ENCODE data around the gene ARL6IP6.

ARL6IP6 gene

DNA sequence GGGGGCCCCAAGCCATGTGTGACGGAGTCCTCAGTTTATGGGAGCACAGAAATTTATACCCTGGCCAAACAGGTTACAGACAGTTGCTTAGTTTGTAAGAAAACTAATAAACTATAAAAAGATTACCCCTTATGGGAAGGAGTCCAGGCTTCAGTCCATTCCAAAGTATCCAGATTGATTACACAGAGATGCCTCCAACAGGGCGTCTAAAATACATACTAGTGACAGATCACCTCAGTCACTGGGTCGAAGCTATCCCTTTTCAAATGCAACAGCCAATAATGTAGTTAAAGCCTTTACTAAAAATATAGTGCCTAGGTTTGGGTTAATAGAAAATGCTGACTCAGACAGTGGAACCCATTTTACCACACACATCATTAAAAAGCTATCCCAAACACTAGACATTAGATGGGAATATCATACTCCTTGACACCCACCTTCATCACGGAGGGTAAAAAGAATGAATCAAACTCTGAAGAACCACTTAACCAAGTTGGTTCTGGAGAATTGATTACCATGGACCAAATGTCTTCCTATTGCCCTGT is 11.9 kb upstream of the ARL6IP6 start:
- DNase-seq (ENCODE audit: low read depth, low spot score), result no peak
- TF ChIP-seq, protein P1, sequence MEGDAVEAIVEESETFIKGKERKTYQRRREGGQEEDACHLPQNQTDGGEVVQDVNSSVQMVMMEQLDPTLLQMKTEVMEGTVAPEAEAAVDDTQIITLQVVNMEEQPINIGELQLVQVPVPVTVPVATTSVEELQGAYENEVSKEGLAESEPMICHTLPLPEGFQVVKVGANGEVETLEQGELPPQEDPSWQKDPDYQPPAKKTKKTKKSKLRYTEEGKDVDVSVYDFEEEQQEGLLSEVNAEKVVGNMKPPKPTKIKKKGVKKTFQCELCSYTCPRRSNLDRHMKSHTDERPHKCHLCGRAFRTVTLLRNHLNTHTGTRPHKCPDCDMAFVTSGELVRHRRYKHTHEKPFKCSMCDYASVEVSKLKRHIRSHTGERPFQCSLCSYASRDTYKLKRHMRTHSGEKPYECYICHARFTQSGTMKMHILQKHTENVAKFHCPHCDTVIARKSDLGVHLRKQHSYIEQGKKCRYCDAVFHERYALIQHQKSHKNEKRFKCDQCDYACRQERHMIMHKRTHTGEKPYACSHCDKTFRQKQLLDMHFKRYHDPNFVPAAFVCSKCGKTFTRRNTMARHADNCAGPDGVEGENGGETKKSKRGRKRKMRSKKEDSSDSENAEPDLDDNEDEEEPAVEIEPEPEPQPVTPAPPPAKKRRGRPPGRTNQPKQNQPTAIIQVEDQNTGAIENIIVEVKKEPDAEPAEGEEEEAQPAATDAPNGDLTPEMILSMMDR (IDR thresholded peaks at IDR 0.05; ENCODE audit: low read depth, low read length), result no peak
- in situ Hi-C loops (cut with HindIII; ENCODE audit: low sequenced_read_pairs), result no loop called here
- H3K4me3 ChIP-seq (ENCODE audit: low read depth, low read length), result no peak overlapping the region

DNA sequence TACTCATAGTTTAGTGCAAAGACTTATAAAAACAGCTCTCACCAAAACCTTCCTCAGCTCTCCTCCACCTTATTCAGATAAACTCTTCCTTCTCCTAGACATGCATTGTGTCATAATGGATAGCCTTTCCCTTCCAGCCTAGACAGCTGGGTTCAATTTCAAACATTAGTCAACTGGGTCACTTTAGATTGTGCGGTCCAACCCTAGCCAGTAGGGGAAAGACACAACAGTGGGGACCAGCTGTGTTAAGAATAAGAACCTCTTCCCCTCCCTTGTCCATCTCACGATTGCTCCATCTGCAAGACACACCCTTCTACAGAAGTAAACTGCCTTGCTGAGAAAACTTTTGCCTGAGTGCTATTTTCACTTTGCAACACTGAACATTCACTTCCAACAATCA is 9.7 kb upstream of the ARL6IP6 start:
- DNase-seq (ENCODE audit: low read depth, low spot score), result no peak
- H3K4me3 ChIP-seq (ENCODE audit: low read depth, low read length), result no peak overlapping the region
- in situ Hi-C loops (cut with HindIII; ENCODE audit: low sequenced_read_pairs), result no loop called here
- TF ChIP-seq, protein P1 (IDR thresholded peaks at IDR 0.05; ENCODE audit: low read depth, low read length), result no peak

DNA sequence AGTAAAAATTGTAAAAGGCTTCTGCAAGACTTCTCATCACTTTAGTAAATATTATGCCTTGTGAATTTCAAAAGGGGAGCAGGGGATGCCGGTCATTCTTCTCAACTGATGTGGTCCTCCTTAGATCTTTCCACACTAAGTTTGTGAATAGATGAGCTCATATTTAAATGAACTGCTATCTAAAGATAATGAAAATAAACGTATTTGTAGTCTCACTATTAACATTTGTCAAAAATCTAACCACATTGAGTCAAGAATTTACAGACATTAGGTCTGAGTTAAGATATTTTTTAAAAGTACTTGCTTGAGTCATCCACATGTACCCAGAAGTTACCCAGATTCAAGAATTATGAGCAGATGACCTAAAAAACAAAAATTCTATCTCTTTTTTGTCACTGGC is 7.7 kb upstream of the ARL6IP6 start:
- H3K4me3 ChIP-seq (ENCODE audit: low read depth, low read length), result no peak overlapping the region
- in situ Hi-C loops (cut with HindIII; ENCODE audit: low sequenced_read_pairs), result no loop called here
- no peak for DNase-seq (ENCODE audit: low read depth, low spot score)
- TF ChIP-seq, protein P1 (IDR thresholded peaks at IDR 0.05; ENCODE audit: low read depth, low read length), result no peak

DNA sequence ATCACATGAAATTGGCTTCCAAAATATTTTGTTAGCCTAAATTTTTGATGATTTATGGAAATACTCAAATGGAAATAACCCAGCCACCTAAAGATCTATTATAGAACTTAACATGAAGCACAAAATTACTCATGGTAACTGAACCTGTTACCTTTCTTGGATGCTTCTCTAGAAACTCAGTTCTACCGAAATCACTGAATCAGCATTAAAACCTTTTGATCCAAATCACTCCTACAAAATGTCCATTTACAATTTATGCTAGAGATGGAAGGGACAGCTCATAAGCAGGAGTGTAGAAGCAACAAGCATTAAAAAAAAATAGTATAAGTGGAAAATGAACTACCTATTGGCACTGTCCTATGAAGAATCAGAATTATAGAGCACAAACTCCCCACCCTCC is 3.3 kb upstream of the ARL6IP6 start:
- TF ChIP-seq, protein P1 (IDR thresholded peaks at IDR 0.05; ENCODE audit: low read depth, low read length), result no peak
- in situ Hi-C loops (cut with HindIII; ENCODE audit: low sequenced_read_pairs), result no loop called here
- no peak overlapping the region for H3K4me3 ChIP-seq (ENCODE audit: low read depth, low read length)
- DNase-seq (ENCODE audit: low read depth, low spot score), result no peak

DNA sequence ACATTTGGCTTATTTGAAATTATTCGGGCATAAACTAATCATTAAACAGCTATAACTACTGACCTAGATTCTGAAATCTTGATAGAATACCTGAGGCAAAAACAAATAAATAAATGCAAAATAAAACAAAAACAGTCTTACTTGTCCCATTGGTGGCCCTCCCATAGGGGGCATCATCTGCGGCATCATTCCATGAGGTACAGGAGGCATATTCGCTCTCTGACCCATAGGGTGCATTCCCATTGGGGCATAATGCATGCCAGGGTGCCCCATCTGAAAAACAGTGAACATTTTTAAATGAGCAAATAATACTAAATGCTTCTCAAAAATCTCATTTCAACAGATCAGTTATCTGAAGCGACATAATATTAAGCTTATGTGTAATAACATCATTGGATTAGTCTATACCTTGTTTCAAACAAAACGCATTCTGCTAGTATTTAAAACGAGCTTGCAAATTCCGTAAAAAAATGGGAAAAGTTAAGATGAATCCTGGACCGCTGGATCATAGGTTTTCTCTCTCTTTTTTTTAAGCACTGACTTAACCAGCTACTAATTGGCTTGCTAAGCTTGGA is 2.5 kb upstream of the ARL6IP6 start:
- peak overlapping the region; percentile 99 for H3K4me3 ChIP-seq (ENCODE audit: low read depth, low read length)
- in situ Hi-C loops (cut with HindIII; ENCODE audit: low sequenced_read_pairs), result no loop called here
- TF ChIP-seq, protein P1 (IDR thresholded peaks at IDR 0.05; ENCODE audit: low read depth, low read length), result peak; percentile 63
- no peak for DNase-seq (ENCODE audit: low read depth, low spot score)

DNA sequence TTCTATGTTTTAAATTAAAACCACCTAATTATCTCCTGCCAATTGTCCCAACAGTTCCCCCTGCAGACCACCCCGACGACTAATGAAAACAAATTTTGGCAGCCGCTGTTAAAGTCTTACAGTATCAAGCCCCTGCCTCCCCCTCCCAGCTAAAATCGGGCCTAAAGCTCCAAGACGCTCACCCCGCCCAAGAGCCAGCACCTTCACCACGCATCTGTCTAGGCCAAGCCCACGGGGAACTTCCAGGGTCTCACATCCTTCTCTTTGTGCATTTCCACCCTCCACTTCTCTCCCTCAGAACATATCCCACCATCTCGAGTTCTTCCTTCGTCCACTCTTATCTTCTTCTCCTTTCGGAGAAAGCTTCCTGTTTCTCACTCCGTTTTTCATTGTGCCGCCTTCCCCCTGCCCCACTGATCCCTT is 1.6 kb upstream of the ARL6IP6 start:
- TF ChIP-seq, protein P1 (IDR thresholded peaks at IDR 0.05; ENCODE audit: low read depth, low read length), result no peak
- in situ Hi-C loops (cut with HindIII; ENCODE audit: low sequenced_read_pairs), result no loop called here
- H3K4me3 ChIP-seq (ENCODE audit: low read depth, low read length), result peak overlapping the region; percentile 99
- no peak for DNase-seq (ENCODE audit: low read depth, low spot score)
